Right cardiac atrium (tissue), 5 donors: Measurements from ENCODE around the gene GRID2. TPM values are rescaled to one million over a fixed set of nuclear protein-coding genes. Genes with fewer than 3 reads are reported as not detected.

Experiments
- ATAC-seq, 2 donors: fragments of 200-7000 bp; cut with Tn5 transposase; one replicate each; pipeline versions ENCODE4 v1.8.0 to v1.9.1; 2020; ENCODE audit warnings: moderate library complexity in 2 of 2, mild to moderate bottlenecking in 1 of 2
- DNase-seq, 3 donors: peaks; one replicate each; pipeline ENCODE4 v3.0.0-alpha.2; 2020
- H3K27ac ChIP-seq: one replicate; pipeline ENCODE4 v1.5.1; 2013; ENCODE audit warnings: mild to moderate bottlenecking, low read length, control low read depth, moderate library complexity
- H3K27me3 ChIP-seq: one replicate; pipeline ENCODE4 v1.6.1; 2013; ENCODE audit not compliant: control insufficient read depth, insufficient read depth
- H3K4me1 ChIP-seq: one replicate; pipeline ENCODE4 v1.6.1; 2013; ENCODE audit warnings: low read length; ENCODE audit not compliant: control insufficient read depth, insufficient read depth
- H3K4me3 ChIP-seq: one replicate; pipeline ENCODE4 v1.5.1; 2013; ENCODE audit warnings: low read length, control low read depth
- H3K9me3 ChIP-seq: one replicate; pipeline ENCODE4 v1.6.1; 2013; ENCODE audit warnings: low read length; ENCODE audit not compliant: control insufficient read depth
- WGBS: extraction: QIAGEN DNeasy Blood & Tissue Kit; methylation state at CpG from one replicate; pipeline ENCODE4 v1.1.7; 2013; 5-methylcytosine and 5-hydroxymethylcytosine counted together
- intact Hi-C, 4 donors: fragments of 100-400 bp; cut with DNase I; formaldehyde crosslinking; loops; one replicate each; pipeline versions ENCODE4 v1.11.0 to v1.14.0; 2022 to 2023
- polyA plus RNA-seq: library from polyadenylated mRNA; stranded (reverse); fragments of 200-250 nt; gene quantifications from one replicate; pipeline ENCODE4 v1.2.3, GENCODE V29; 2013
- total RNA-seq, 4 donors: library from RNA; stranded (reverse); fragmentation: NEBNext Ultra II Directional; extraction: Animal tissue kit (Norgen Biotek cat#: 25700); gene quantifications; one replicate each; pipeline ENCODE4 v1.2.1, GENCODE V29; 2021
- donor health status: healthy with polysubstance abuse.
- donor health status: DM: no; HTN: yes; CAD: no.
- donor health status: DM: no; HTN: no; CAD: no.
- donor health status: DM: no; HTN: yes; CAD: no; lungs with severe emphysema.
- donor health status: DM: yes; HTN: yes; CAD: no.

The GRID2 gene
- total and polyA plus RNA-seq, 5 donors: 0.09 to 1.0 (median 0.47) TPM

- Histone ChIP-seq H3K4me3 (no peak overlapping the region), H3K27ac (no peak overlapping the region), H3K4me1 (no peaks in the 10 kb centered on the region), H3K9me3 (no peaks in the 10 kb centered on the region), H3K27me3 (no peaks in the 10 kb centered on the region)
- 88% methylated on average over 2 of the region's 2 CpGs for WGBS
- intact Hi-C loops: no loop called here
- ATAC-seq: no peak
- no peak for DNase-seq
Observed at GRCh38 chr4:93813092-93813491, 1509.3 kb downstream of the GRID2 start.

- H3K4me3 ChIP-seq: no peak overlapping the region
- H3K27ac ChIP-seq: no peak overlapping the region
- intact Hi-C loops: no loop called here
- WGBS: 82% methylated on average over 3 of the region's 3 CpGs
- ATAC-seq (no peak), DNase-seq (no peak)
- no peaks in the 10 kb centered on the region for H3K4me1 ChIP-seq
- no peaks in the 10 kb centered on the region for H3K27me3 ChIP-seq
- H3K9me3 ChIP-seq: no peaks in the 10 kb centered on the region
Observed at GRCh38 chr4:93814141-93814540, 1510.4 kb downstream of the GRID2 start.

GRCh38 chr4:93814722-93815121, 1511.0 kb downstream of the GRID2 start:
- peak in 1 of 2 donors; percentile 49 for ATAC-seq
- peak; percentile 29 to 67 (median 61) for DNase-seq
- Histone ChIP-seq H3K4me3 (no peak overlapping the region), H3K27ac (no peak overlapping the region), H3K27me3 (no peaks in the 10 kb centered on the region), H3K9me3 (no peaks in the 10 kb centered on the region), H3K4me1 (no peaks in the 10 kb centered on the region)
- WGBS: 32% methylated on average over 4 of the region's 4 CpGs
- intact Hi-C loops: no loop called here
